WTC11 (cell line): Measurements from ENCODE around the gene STX2. TPM values are rescaled to one million over a fixed set of nuclear protein-coding genes. Genes with fewer than 3 reads are reported as not detected.
A peak's percentile ranks its signal among the peaks of the same experiment; 100 is the strongest.
"Not testable (repeated sequence)": the region's sequence is repeated elsewhere in the genome, so short reads cannot be mapped to it uniquely, and the experiment has no call there.

ENCODE experiments used
- ATAC-seq: fragments of 200-7000 bp; cut with Tn5 transposase; 2 replicates; pipeline ENCODE4 v1.10.0; 2021; ENCODE audit warnings: mild to moderate bottlenecking, moderate library complexity
- CTCF ChIA-PET: fragments of 300-600 bp; sonication (Branson Sonifier 250); formaldehyde crosslinking; loops from one replicate; lab custom pipeline; 2021; ENCODE audit warnings: antibody characterized with exemption; lab: Charles Lee
- POLR2A ChIA-PET: fragments of 350-600 bp; sonication (Branson Sonifier 250); formaldehyde crosslinking; loops from one replicate; lab custom pipeline; 2021; ENCODE audit warnings: antibody characterized with exemption; lab: Charles Lee
- DNase-seq: peaks from one replicate; pipeline ENCODE4 v3.0.0; 2021; ENCODE audit warnings: low spot score
- H3K27ac Mint-ChIP-seq: 2 replicates; pipeline ENCODE4 v1.8.0; 2021; ENCODE audit warnings: mixed read lengths
- H3K27me3 Mint-ChIP-seq: 2 replicates; pipeline ENCODE4 v1.8.0; 2021; ENCODE audit warnings: low read depth, mild to moderate bottlenecking, moderate library complexity, mixed read lengths
- H3K36me3 Mint-ChIP-seq: 2 replicates; pipeline ENCODE4 v1.8.0; 2021; ENCODE audit warnings: mixed read lengths
- H3K4me1 Mint-ChIP-seq: 2 replicates; pipeline ENCODE4 v1.8.0; 2022; ENCODE audit warnings: mixed read lengths
- H3K4me3 Mint-ChIP-seq: 2 replicates; pipeline ENCODE4 v1.8.0; 2021; ENCODE audit warnings: mild to moderate bottlenecking, moderate library complexity, mixed read lengths
- H3K9me3 Mint-ChIP-seq: 2 replicates; pipeline ENCODE4 v1.8.0; 2021; ENCODE audit warnings: mixed read lengths
- CREM ChIP-seq: sonication (generic); formaldehyde crosslinking; IDR thresholded peaks from 2 replicates; pipeline ENCODE4 v1.8.1; 2022; ENCODE audit warnings: mild to moderate bottlenecking, missing genetic modification reagents, moderate library complexity
- EMX1 ChIP-seq: fragments of 250-450 bp; sonication (Bioruptor Pico); IDR thresholded peaks from 2 replicates; pipeline ENCODE4 v1.8.0; 2021; ENCODE audit warnings: mild to moderate bottlenecking
- ETV6 ChIP-seq: sonication (generic); formaldehyde crosslinking; IDR thresholded peaks from 2 replicates; pipeline ENCODE4 v1.8.1; 2022; ENCODE audit warnings: mild to moderate bottlenecking, missing genetic modification reagents
- FOXK1 ChIP-seq: sonication (generic); formaldehyde crosslinking; IDR thresholded peaks from 2 replicates; pipeline ENCODE4 v1.8.0; 2022; ENCODE audit warnings: mild to moderate bottlenecking, moderate library complexity, missing genetic modification reagents
- HMGA2 ChIP-seq: fragments of 250-450 bp; sonication (Bioruptor Pico); IDR thresholded peaks from 2 replicates; pipeline ENCODE4 v1.4.0; 2021; ENCODE audit warnings: mild to moderate bottlenecking, moderate library complexity
- PREB ChIP-seq: sonication (generic); formaldehyde crosslinking; IDR thresholded peaks from 2 replicates; pipeline ENCODE4 v1.8.1; 2022; ENCODE audit warnings: mild to moderate bottlenecking, missing genetic modification reagents, moderate library complexity, borderline replicate concordance
- PRRX2 ChIP-seq: fragments of 250-450 bp; sonication (Bioruptor Pico); IDR thresholded peaks from 2 replicates; pipeline ENCODE4 v1.8.0; 2021; ENCODE audit warnings: mild to moderate bottlenecking
- SMAD4 ChIP-seq: sonication (generic); formaldehyde crosslinking; IDR thresholded peaks from 2 replicates; pipeline ENCODE4 v1.8.0; 2022; ENCODE audit warnings: mild to moderate bottlenecking, missing genetic modification reagents
- SOX15 ChIP-seq: fragments of 250-450 bp; sonication (Bioruptor Pico); IDR thresholded peaks from 2 replicates; pipeline ENCODE4 v1.9.0; 2021; ENCODE audit warnings: mild to moderate bottlenecking
- TEAD1 ChIP-seq: sonication (generic); formaldehyde crosslinking; IDR thresholded peaks from 2 replicates; pipeline ENCODE4 v1.8.0; 2022; ENCODE audit warnings: mild to moderate bottlenecking, missing genetic modification reagents
- TEAD4 ChIP-seq: sonication (generic); formaldehyde crosslinking; IDR thresholded peaks from 2 replicates; pipeline ENCODE4 v1.8.0; 2022; ENCODE audit warnings: mild to moderate bottlenecking, missing genetic modification reagents
- ZNF263 ChIP-seq: sonication (generic); formaldehyde crosslinking; IDR thresholded peaks from 2 replicates; pipeline ENCODE4 v1.8.1; 2022; ENCODE audit warnings: low read depth, mild to moderate bottlenecking, moderate library complexity, missing genetic modification reagents
- ZNF671 ChIP-seq: fragments of 250-450 bp; sonication (Bioruptor Pico); IDR thresholded peaks from 2 replicates; pipeline ENCODE4 v1.8.0; 2021; ENCODE audit warnings: mild to moderate bottlenecking
- ZSCAN18 ChIP-seq: fragments of 250-450 bp; sonication (Bioruptor Pico); IDR thresholded peaks from 2 replicates; pipeline ENCODE4 v2.1.2; 2022; ENCODE audit warnings: mild to moderate bottlenecking, moderate library complexity
- total RNA-seq: library from RNA; stranded (reverse); gene quantifications from 3 replicates; pipeline ENCODE4 v1.2.3, GENCODE V29; 2021

STX2 gene
- total RNA-seq, 1 experiment from 2014 or later = 22.7 TPM

GRCh38 chr12:130850418-130851021 lies 11.5 kb upstream of the STX2 start:
- ATAC-seq = no peak; the same call in 1 of the 2 replicates
- no peak for TF ChIP-seq ZSCAN18 (CRISPR knock-in tag)
- no peak for TF ChIP-seq SOX15 (CRISPR knock-in tag)
- no peak for TF ChIP-seq ZNF671 (CRISPR knock-in tag)
- no peak for TF ChIP-seq FOXK1 (CRISPR knock-in tag)
- TF ChIP-seq PREB (CRISPR knock-in tag) = no peak
- no peak for TF ChIP-seq SMAD4
- no peak for TF ChIP-seq CREM (CRISPR knock-in tag)
- TF ChIP-seq EMX1 (CRISPR knock-in tag) = no peak
- H3K9me3 Mint-ChIP-seq = no peaks in the 10 kb centered on the region; the same call in 1 of the 2 replicates
- no peaks in the 10 kb centered on the region for H3K27me3 Mint-ChIP-seq
- peaks cover 41% of the 10 kb centered on the region for H3K4me1 Mint-ChIP-seq
- DNase-seq = no peak
- peaks cover 4% of the 10 kb centered on the region; the same call in 1 of the 2 replicates for H3K36me3 Mint-ChIP-seq
- peak overlapping the region; percentile 99 for H3K27ac Mint-ChIP-seq
- POLR2A ChIA-PET = interaction anchor here (0.7 kb wide), 1 partner anchor 14 kb away, joined by 3 read pairs; no protein-coding TSS in a partner anchor
- CTCF ChIA-PET = interaction anchor here (1.9 to 2.0 kb wide), 2 partner anchors 20 to 24 kb away, joined by 10 to 13 read pairs; no protein-coding TSS in a partner anchor
- peak overlapping the region; percentile 37 for H3K4me3 Mint-ChIP-seq

GRCh38 chr12:130849561-130850417 lies 10.7 kb upstream of the STX2 start:
- peak; percentile 38 for ATAC-seq
- POLR2A ChIA-PET = interaction anchor here (0.6 to 1.0 kb wide), 2 partner anchors 18 to 21 kb away, joined by 3 to 5 read pairs; no protein-coding TSS in a partner anchor
- H3K9me3 Mint-ChIP-seq = peaks cover 4% of the 10 kb centered on the region
- peak overlapping the region; percentile 37 for H3K4me3 Mint-ChIP-seq
- H3K36me3 Mint-ChIP-seq = peaks cover 4% of the 10 kb centered on the region; the same call in 1 of the 2 replicates
- H3K27ac Mint-ChIP-seq = peak overlapping the region; percentile 99
- H3K4me1 Mint-ChIP-seq = peaks cover 36% of the 10 kb centered on the region
- CTCF ChIA-PET = interaction anchor here (0.6 to 2.0 kb wide), 3 partner anchors 20 to 23 kb away, joined by 3 to 13 read pairs (median 5); no protein-coding TSS in a partner anchor
- TF ChIP-seq ETV6 = no peak
- no peak for TF ChIP-seq PRRX2 (CRISPR knock-in tag)
- TF ChIP-seq ZNF263 (CRISPR knock-in tag) = no peak
- peak; percentile 69; the same call in 1 of the 2 replicates for TF ChIP-seq TEAD4 (CRISPR knock-in tag)
- TF ChIP-seq TEAD1 (CRISPR knock-in tag) = peak; percentile 76; the same call in 1 of the 2 replicates
- no peaks in the 10 kb centered on the region for H3K27me3 Mint-ChIP-seq
- peak; percentile 34 for DNase-seq

- not testable (repeated sequence) for H3K36me3 Mint-ChIP-seq, DNase-seq, ATAC-seq, H3K4me3 Mint-ChIP-seq, H3K9me3 Mint-ChIP-seq, H3K27me3 Mint-ChIP-seq
- POLR2A ChIA-PET = interaction anchor here (1.0 kb wide), 1 partner anchor 22 kb away, joined by 5 read pairs; no protein-coding TSS in a partner anchor
- peaks cover 27% of the 10 kb centered on the region for H3K4me1 Mint-ChIP-seq
- CTCF ChIA-PET = interaction anchor here (0.6 to 2.0 kb wide), 3 partner anchors 20 to 22 kb away, joined by 3 to 13 read pairs (median 5); no protein-coding TSS in a partner anchor
- peak; percentile 66; the same call in 1 of the 2 replicates for TF ChIP-seq HMGA2
- peak overlapping the region; percentile 89; the same call in 1 of the 2 replicates for H3K27ac Mint-ChIP-seq
Measured at GRCh38 chr12:130848785-130849305, 9.8 kb upstream of the STX2 start.

- DNase-seq, H3K9me3 Mint-ChIP-seq, ATAC-seq, H3K4me3 Mint-ChIP-seq, H3K36me3 Mint-ChIP-seq, H3K27ac Mint-ChIP-seq, CTCF ChIA-PET, POLR2A ChIA-PET, H3K27me3 Mint-ChIP-seq: not testable (repeated sequence)
- H3K4me1 Mint-ChIP-seq = peaks cover 21% of the 10 kb centered on the region
Measured at GRCh38 chr12:130848105-130848504, 9.1 kb upstream of the STX2 start.
